Panc1 (cell line): Measurements from ENCODE around the gene CDK1. TPM values are rescaled to one million over a fixed set of nuclear protein-coding genes. Genes with fewer than 3 reads are reported as not detected.

Source experiments
- ATAC-seq: fragments of 200-7000 bp; cut with Tn5 transposase; 2 replicates; pipeline ENCODE4 v1.9.1; 2020; ENCODE audit warnings: mild to moderate bottlenecking, moderate library complexity
- BruUV-seq: library from RNA; stranded (reverse); fragments of 400-500 nt; replicated peaks from 2 replicates; lab custom pipeline; 2021; lab: Mats Ljungman, UMichigan
- CTCF ChIA-PET: fragments of 300-600 bp; sonication (Branson Sonifier 250); formaldehyde crosslinking; loops from one replicate; lab custom pipeline; 2022; ENCODE audit warnings: antibody characterized with exemption; lab: Charles Lee
- POLR2A ChIA-PET: fragments of 300-600 bp; sonication (Branson Sonifier 250); formaldehyde crosslinking; loops from one replicate; lab custom pipeline; 2022; ENCODE audit warnings: antibody characterized with exemption; lab: Charles Lee
- DNase-seq: peaks from one replicate; pipeline ENCODE4 v3.0.0-alpha.2; 2010; ENCODE audit warnings: low read depth, low spot score
- H3K27ac ChIP-seq: 2 replicates; pipeline ENCODE4 v1.5.1; 2011; ENCODE audit warnings: mild to moderate bottlenecking, low read length, inconsistent platforms
- H3K27me3 ChIP-seq: fragments of 200-500 bp; sonication (Bioruptor generic); 2 replicates; pipeline ENCODE4 v1.6.0; 2014; ENCODE audit warnings: low read length, inconsistent platforms; ENCODE audit not compliant: control insufficient read depth, insufficient read depth
- H3K36me3 ChIP-seq: fragments of 200-500 bp; sonication (Bioruptor generic); 2 replicates; pipeline ENCODE4 v1.5.1; 2014; ENCODE audit warnings: inconsistent platforms, mild to moderate bottlenecking, low read length, moderate library complexity; ENCODE audit not compliant: control insufficient read depth, insufficient read depth
- H3K4me1 ChIP-seq: 2 replicates; pipeline ENCODE4 v1.5.1; 2011; ENCODE audit warnings: inconsistent platforms, mild to moderate bottlenecking, low read length, moderate library complexity; ENCODE audit not compliant: control insufficient read depth, insufficient read depth
- H3K4me3 ChIP-seq, 2 experiments: 2 replicates each; pipeline ENCODE4 v1.5.1; 2011 to 2012; ENCODE audit warnings: low read depth in 2 of 2, low read length in 2 of 2, mild to moderate bottlenecking in 2 of 2, inconsistent platforms in 1 of 2, moderate library complexity in 1 of 2
- H3K9me3 ChIP-seq: fragments of 200-500 bp; sonication (Bioruptor generic); 2 replicates; pipeline ENCODE4 v1.5.1; 2014; ENCODE audit warnings: low read depth, mild to moderate bottlenecking, inconsistent platforms, low read length, moderate library complexity; ENCODE audit not compliant: control insufficient read depth, insufficient read depth
- POLR2AphosphoS5 ChIP-seq: IDR thresholded peaks from 2 replicates; pipeline ENCODE4 v1.6.1; 2012; ENCODE audit warnings: mild to moderate bottlenecking, low read depth, low read length, moderate library complexity
- SIN3A ChIP-seq: IDR thresholded peaks from 2 replicates; pipeline ENCODE4 v1.6.1; 2012; ENCODE audit warnings: low read depth, mild to moderate bottlenecking, low read length, moderate library complexity, borderline replicate concordance; ENCODE audit not compliant: insufficient read depth
- TCF7L2 ChIP-seq: IDR thresholded peaks from 2 replicates; pipeline ENCODE4 v1.6.1; 2011; ENCODE audit warnings: mild to moderate bottlenecking, low read depth, low read length, inconsistent platforms
- in situ Hi-C: cut with HindIII; loops from 2 replicates; pipeline ENCODE4 v1.10.0; 2016; ENCODE audit warnings: low sequenced_read_pairs, low pct_unique_long_range_greater_than_20kb
- intact Hi-C: fragments of 100-400 bp; cut with micrococcal nuclease; formaldehyde crosslinking; loops from one replicate; pipeline ENCODE4 v1.10.0; 2022; ENCODE audit not compliant: unreplicated experiment
- total RNA-seq: library from RNA; stranded (reverse); gene quantifications from one replicate; pipeline ENCODE4 v1.2.1, GENCODE V29; 2021; ENCODE audit not compliant: unreplicated experiment
- TF ChIP-seq, protein P1 (sequence below): fragments of 450-650 bp; IDR thresholded peaks from 2 replicates; pipeline ENCODE4 v1.5.1; 2017; ENCODE audit warnings: mild to moderate bottlenecking
- TF ChIP-seq, protein P2 (sequence below), 2 experiments: IDR thresholded peaks; 2 replicates each; pipeline ENCODE4 v1.6.1; 2011 to 2012; ENCODE audit warnings: low read depth in 2 of 2, control low read depth in 1 of 2, low read length in 1 of 2, mild to moderate bottlenecking in 1 of 2, moderate library complexity in 1 of 2; ENCODE audit not compliant: insufficient read depth in 1 of 2

CDK1 gene
- total RNA-seq, 1 experiment from 2014 or later: 75.5 TPM

DNA sequence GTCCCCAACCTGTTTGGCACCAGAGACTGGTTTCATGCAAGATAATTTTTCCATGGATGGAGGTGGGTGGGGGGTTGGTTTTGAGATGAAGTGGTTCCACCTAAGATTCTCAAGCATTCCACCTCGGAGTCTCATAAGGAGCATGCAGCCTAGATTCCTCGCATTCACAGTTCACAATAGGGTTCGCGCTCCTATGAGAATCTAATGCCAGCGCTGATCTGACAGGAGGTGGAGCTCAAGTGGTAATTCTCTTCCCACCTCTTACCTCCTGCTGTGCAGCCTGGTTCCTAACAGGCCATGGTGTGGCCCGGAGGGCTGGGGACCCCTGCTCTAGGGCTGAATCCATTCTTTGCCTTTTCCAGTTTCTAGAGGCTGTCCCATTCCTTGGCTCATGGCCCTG is 19.1 kb upstream of the CDK1 start:
- no TSS peak for BruUV-seq
- DNase-seq (no peak), ATAC-seq (no peak)
- CTCF ChIA-PET: no interaction called here
- no peaks in the 10 kb centered on the region for H3K36me3 ChIP-seq
- intact Hi-C loops (no loop called here), in situ Hi-C loops (no loop called here)
- TF ChIP-seq, protein P1, sequence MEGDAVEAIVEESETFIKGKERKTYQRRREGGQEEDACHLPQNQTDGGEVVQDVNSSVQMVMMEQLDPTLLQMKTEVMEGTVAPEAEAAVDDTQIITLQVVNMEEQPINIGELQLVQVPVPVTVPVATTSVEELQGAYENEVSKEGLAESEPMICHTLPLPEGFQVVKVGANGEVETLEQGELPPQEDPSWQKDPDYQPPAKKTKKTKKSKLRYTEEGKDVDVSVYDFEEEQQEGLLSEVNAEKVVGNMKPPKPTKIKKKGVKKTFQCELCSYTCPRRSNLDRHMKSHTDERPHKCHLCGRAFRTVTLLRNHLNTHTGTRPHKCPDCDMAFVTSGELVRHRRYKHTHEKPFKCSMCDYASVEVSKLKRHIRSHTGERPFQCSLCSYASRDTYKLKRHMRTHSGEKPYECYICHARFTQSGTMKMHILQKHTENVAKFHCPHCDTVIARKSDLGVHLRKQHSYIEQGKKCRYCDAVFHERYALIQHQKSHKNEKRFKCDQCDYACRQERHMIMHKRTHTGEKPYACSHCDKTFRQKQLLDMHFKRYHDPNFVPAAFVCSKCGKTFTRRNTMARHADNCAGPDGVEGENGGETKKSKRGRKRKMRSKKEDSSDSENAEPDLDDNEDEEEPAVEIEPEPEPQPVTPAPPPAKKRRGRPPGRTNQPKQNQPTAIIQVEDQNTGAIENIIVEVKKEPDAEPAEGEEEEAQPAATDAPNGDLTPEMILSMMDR: no peak
- no peaks in the 10 kb centered on the region for H3K4me1 ChIP-seq
- H3K9me3 ChIP-seq: no peaks in the 10 kb centered on the region
- POLR2A ChIA-PET: no interaction called here
- no peak overlapping the region for H3K4me3 ChIP-seq
- H3K27me3 ChIP-seq: peaks cover 10% of the 10 kb centered on the region
- no peak overlapping the region for H3K27ac ChIP-seq

DNA sequence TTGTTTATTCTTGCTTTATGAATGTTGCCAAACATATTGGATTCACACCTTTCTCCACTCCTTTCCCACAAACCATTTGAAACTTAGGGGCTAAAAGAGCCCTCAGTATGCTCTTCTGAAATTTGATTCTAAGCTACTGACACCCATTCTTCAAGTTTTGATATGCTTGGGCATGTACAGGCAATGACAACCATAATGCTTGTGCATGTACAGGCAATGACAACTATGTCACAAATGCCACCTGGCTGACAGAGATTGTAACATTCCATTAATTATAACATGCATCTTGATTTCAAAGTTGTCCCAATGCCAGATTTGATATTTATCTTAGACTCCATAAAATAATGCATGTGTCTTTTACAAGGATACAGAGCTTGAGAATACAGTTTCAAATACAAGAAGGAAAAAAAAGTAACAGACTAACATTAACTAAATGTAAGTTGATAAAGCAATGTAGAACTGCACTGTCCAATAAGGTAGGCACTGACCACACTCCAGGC is 17.5 kb upstream of the CDK1 start:
- no peak for DNase-seq
- Histone ChIP-seq H3K27me3 (peaks cover 8% of the 10 kb centered on the region), H3K36me3 (no peaks in the 10 kb centered on the region), H3K27ac (no peak overlapping the region), H3K4me1 (no peaks in the 10 kb centered on the region), H3K4me3 (no peak overlapping the region), H3K9me3 (no peaks in the 10 kb centered on the region)
- in situ Hi-C loops: no loop called here
- ATAC-seq: no peak
- ChIA-PET CTCF (no interaction called here), POLR2A (no interaction called here)
- TF ChIP-seq POLR2AphosphoS5 (no peak), TCF7L2 (no peak), SIN3A (no peak)
- TF ChIP-seq, protein P1: no peak
- TF ChIP-seq, protein P2, sequence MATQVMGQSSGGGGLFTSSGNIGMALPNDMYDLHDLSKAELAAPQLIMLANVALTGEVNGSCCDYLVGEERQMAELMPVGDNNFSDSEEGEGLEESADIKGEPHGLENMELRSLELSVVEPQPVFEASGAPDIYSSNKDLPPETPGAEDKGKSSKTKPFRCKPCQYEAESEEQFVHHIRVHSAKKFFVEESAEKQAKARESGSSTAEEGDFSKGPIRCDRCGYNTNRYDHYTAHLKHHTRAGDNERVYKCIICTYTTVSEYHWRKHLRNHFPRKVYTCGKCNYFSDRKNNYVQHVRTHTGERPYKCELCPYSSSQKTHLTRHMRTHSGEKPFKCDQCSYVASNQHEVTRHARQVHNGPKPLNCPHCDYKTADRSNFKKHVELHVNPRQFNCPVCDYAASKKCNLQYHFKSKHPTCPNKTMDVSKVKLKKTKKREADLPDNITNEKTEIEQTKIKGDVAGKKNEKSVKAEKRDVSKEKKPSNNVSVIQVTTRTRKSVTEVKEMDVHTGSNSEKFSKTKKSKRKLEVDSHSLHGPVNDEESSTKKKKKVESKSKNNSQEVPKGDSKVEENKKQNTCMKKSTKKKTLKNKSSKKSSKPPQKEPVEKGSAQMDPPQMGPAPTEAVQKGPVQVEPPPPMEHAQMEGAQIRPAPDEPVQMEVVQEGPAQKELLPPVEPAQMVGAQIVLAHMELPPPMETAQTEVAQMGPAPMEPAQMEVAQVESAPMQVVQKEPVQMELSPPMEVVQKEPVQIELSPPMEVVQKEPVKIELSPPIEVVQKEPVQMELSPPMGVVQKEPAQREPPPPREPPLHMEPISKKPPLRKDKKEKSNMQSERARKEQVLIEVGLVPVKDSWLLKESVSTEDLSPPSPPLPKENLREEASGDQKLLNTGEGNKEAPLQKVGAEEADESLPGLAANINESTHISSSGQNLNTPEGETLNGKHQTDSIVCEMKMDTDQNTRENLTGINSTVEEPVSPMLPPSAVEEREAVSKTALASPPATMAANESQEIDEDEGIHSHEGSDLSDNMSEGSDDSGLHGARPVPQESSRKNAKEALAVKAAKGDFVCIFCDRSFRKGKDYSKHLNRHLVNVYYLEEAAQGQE (IDR thresholded peaks at IDR 0.05; ENCODE audit: insufficient read depth in 1 of 2, low read depth in 2 of 2, low read length in 1 of 2): no peak
- BruUV-seq: no TSS peak
- intact Hi-C loops: loop anchor here (10.0 kb wide), 1 partner anchor 106 kb away; no protein-coding TSS in a partner anchor
